ENCODE data around the gene FASN. TPM values are rescaled to one million over a fixed set of nuclear protein-coding genes. Genes with fewer than 3 reads are reported as not detected.

Gene FASN
- total RNA-seq, 3 donors from 2014 or later (not counting 1 experiment from before 2014, with no cell fraction given), result 53.8 to 56.2 (median 54.0) TPM

DNA sequence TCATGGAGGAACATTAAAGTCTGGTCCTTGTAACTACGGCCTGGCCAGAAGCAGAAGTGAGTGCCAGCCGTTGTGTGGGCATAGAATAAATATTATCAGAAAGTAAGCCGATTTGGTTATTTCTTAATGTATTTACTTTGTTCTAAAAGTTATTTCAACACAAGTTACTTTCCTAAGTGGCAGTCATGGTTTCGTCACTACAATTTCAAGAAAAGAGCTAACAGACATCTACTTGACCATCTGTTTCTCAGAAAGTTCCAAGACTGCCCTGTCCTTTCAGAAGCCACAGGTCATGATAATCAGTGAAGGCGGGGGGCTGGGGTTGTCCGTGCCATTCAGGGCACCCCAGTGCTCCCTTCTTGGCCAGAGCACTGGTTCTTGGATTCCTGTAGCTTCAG lies 14.9 kb upstream of the FASN start:
- 98% methylated on average over 4 of the region's 6 CpGs for WGBS (ENCODE audit: insufficient coverage)
- no peak for ATAC-seq
- no peak for DNase-seq
- Histone ChIP-seq H3K27ac (ENCODE audit: low read length) (no peak overlapping the region), H3K36me3 (ENCODE audit: control insufficient read depth, insufficient read depth, low read length) (no peaks in the 10 kb centered on the region), H3K4me3 (ENCODE audit: low read length) (no peak overlapping the region), H3K9me3 (ENCODE audit: control insufficient read depth, insufficient read depth, low read length) (no peaks in the 10 kb centered on the region), H3K27me3 (ENCODE audit: control insufficient read depth, insufficient read depth, low read length) (no peaks in the 10 kb centered on the region), H3K4me1 (ENCODE audit: control insufficient read depth, insufficient read depth, low read length) (no peaks in the 10 kb centered on the region)
- H3K27me3 Mint-ChIP-seq (ENCODE audit: low read depth in 2 of 2), result no peaks in the 10 kb centered on the region
- no peaks in the 10 kb centered on the region for H3K36me3 Mint-ChIP-seq
- intact Hi-C loops (cut with micrococcal nuclease), result no loop called here
- no peak overlapping the region for H3K4me3 Mint-ChIP-seq
- TF ChIP-seq, protein P1, sequence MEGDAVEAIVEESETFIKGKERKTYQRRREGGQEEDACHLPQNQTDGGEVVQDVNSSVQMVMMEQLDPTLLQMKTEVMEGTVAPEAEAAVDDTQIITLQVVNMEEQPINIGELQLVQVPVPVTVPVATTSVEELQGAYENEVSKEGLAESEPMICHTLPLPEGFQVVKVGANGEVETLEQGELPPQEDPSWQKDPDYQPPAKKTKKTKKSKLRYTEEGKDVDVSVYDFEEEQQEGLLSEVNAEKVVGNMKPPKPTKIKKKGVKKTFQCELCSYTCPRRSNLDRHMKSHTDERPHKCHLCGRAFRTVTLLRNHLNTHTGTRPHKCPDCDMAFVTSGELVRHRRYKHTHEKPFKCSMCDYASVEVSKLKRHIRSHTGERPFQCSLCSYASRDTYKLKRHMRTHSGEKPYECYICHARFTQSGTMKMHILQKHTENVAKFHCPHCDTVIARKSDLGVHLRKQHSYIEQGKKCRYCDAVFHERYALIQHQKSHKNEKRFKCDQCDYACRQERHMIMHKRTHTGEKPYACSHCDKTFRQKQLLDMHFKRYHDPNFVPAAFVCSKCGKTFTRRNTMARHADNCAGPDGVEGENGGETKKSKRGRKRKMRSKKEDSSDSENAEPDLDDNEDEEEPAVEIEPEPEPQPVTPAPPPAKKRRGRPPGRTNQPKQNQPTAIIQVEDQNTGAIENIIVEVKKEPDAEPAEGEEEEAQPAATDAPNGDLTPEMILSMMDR (IDR thresholded peaks at IDR 0.05), result no peak
- H3K9me3 Mint-ChIP-seq, result no peaks in the 10 kb centered on the region
- no peak overlapping the region for H3K27ac Mint-ChIP-seq
- peaks cover 0 to 9% of the 10 kb centered on the region in 2 donors for H3K4me1 Mint-ChIP-seq

DNA sequence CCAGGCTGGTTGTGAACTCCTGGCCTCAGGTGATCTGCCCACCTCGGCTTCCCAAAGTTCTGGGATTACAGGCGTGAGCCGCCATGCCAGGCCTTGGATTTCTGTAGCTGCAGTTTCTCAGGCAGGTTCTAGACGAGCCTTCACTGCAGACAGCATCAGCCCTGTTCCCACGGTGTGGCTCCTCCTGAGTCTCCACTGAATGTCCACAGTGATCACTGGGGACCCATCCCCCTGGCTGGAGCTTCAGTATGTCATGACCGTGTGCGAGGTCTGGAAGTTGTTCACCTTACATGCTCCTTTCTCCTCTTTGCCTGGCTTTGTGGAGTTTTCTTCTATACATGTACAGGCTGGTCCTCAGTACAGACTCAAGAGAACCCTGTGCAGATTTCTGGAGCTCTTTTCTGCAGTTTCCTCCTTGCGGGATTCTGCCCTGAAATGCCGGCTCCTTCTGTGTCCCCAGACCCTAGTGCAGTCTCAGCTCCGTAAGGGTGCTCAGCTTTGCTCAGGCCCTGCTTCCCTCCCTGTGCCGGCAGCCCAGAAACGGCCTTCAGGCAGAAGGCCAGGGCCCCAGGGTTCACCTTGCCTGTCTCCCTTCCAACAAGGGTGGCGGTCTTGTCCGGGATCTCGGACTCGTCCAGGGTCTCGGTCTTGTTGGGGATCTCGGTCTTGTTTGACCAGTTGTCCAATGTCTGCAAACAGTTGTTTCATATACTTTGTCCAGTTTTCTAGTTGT lies 14.3 kb upstream of the FASN start:
- intact Hi-C loops (cut with micrococcal nuclease), result no loop called here
- Mint-ChIP-seq H3K4me3 (no peak overlapping the region), H3K27ac (no peak overlapping the region), H3K27me3 (ENCODE audit: low read depth in 2 of 2) (no peaks in the 10 kb centered on the region), H3K36me3 (no peaks in the 10 kb centered on the region), H3K9me3 (no peaks in the 10 kb centered on the region), H3K4me1 (peaks cover 0 to 9% of the 10 kb centered on the region in 2 donors)
- TF ChIP-seq, protein P1 (IDR thresholded peaks at IDR 0.05), result no peak
- Histone ChIP-seq H3K27ac (ENCODE audit: low read length) (no peak overlapping the region), H3K4me1 (ENCODE audit: control insufficient read depth, insufficient read depth, low read length) (peaks cover 3% of the 10 kb centered on the region), H3K4me3 (ENCODE audit: low read length) (no peak overlapping the region), H3K9me3 (ENCODE audit: control insufficient read depth, insufficient read depth, low read length) (no peaks in the 10 kb centered on the region), H3K27me3 (ENCODE audit: control insufficient read depth, insufficient read depth, low read length) (no peaks in the 10 kb centered on the region), H3K36me3 (ENCODE audit: control insufficient read depth, insufficient read depth, low read length) (no peaks in the 10 kb centered on the region)
- ATAC-seq, result no peak
- 95% methylated on average over 18 of the region's 18 CpGs for WGBS (ENCODE audit: insufficient coverage)
- no peak for DNase-seq

DNA sequence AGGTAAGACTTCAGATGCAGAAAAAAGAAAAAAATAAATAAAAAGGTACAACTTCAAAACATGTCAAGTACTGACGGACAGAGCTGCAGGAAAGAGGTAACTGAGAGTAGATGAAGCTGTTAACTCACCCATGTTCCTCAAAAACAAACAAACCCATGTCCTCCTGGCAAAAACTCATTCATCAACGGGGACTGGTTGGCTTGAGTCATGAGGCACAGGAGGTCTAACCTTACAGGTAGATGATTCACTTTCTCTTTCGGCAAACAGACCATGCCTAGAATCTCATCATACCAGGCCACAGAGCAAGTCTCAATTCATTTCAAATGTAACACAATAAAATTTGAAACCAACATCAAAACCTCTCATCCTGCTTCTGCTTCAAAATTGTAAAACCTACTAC lies 12.3 kb upstream of the FASN start:
- Mint-ChIP-seq H3K27ac (no peak overlapping the region), H3K9me3 (no peaks in the 10 kb centered on the region), H3K4me3 (no peak overlapping the region), H3K27me3 (ENCODE audit: low read depth in 2 of 2) (no peaks in the 10 kb centered on the region), H3K36me3 (no peaks in the 10 kb centered on the region), H3K4me1 (peaks cover 13 to 23% of the 10 kb centered on the region in 2 donors)
- Histone ChIP-seq H3K27ac (ENCODE audit: low read length) (no peak overlapping the region), H3K9me3 (ENCODE audit: control insufficient read depth, insufficient read depth, low read length) (no peaks in the 10 kb centered on the region), H3K4me1 (ENCODE audit: control insufficient read depth, insufficient read depth, low read length) (peaks cover 24% of the 10 kb centered on the region), H3K27me3 (ENCODE audit: control insufficient read depth, insufficient read depth, low read length) (no peaks in the 10 kb centered on the region), H3K36me3 (ENCODE audit: control insufficient read depth, insufficient read depth, low read length) (no peaks in the 10 kb centered on the region), H3K4me3 (ENCODE audit: low read length) (no peak overlapping the region)
- DNase-seq (no peak), ATAC-seq (no peak)
- 76% methylated on average over 2 of the region's 3 CpGs for WGBS (ENCODE audit: insufficient coverage)
- TF ChIP-seq, protein P1 (IDR thresholded peaks at IDR 0.05), result no peak
- intact Hi-C loops (cut with micrococcal nuclease), result no loop called here
